ENCODE results near the gene APOO.

Gene APOO

GRCh38 chrX:23857935-23858334 is 49.8 kb downstream of the APOO start:
- no peak for DNase-seq

- no peak for DNase-seq
These were observed 50.4 kb downstream of the APOO start for GRCh38 chrX:23857363-23857762.

GRCh38 chrX:23855569-23855968 is 52.2 kb downstream of the APOO start:
- DNase-seq, result no peak

GRCh38 chrX:23854945-23855344 is 52.8 kb downstream of the APOO start:
- no peak for DNase-seq

GRCh38 chrX:23854122-23854521 is 53.6 kb downstream of the APOO start:
- DNase-seq, result no peak

- no peak for DNase-seq
These were observed 56.2 kb downstream of the APOO start for GRCh38 chrX:23851544-23851943.

GRCh38 chrX:23849241-23849640 is 58.5 kb downstream of the APOO start:
- DNase-seq, result no peak

GRCh38 chrX:23845351-23845817 is 62.4 kb downstream of the APOO start:
- no peak for DNase-seq

GRCh38 chrX:23844502-23845138 is 63.1 kb downstream of the APOO start:
- no peak for DNase-seq

- DNase-seq, result no peak
These were observed 65.8 kb downstream of the APOO start for GRCh38 chrX:23841847-23842522.

GRCh38 chrX:23840674-23841073 is 67.1 kb downstream of the APOO start:
- DNase-seq, result no peak

- DNase-seq, result no peak
These were observed 68.8 kb downstream of the APOO start for GRCh38 chrX:23838953-23839352.

GRCh38 chrX:23832721-23833120 is 75.0 kb downstream of the APOO start:
- no peak for DNase-seq

- no peak for DNase-seq
These were observed 78.9 kb downstream of the APOO start for GRCh38 chrX:23828881-23829280.

- DNase-seq, result no peak
These were observed 81.1 kb downstream of the APOO start for GRCh38 chrX:23826653-23827052.

GRCh38 chrX:23826216-23826615 is 81.5 kb downstream of the APOO start:
- DNase-seq, result no peak

- DNase-seq, result no peak
These were observed 82.1 kb downstream of the APOO start for GRCh38 chrX:23825675-23826074.

- no peak for DNase-seq
These were observed 84.9 kb downstream of the APOO start for GRCh38 chrX:23822841-23823240.

- DNase-seq, result peak; percentile 50
These were observed 85.3 kb downstream of the APOO start for GRCh38 chrX:23822397-23822796.

GRCh38 chrX:23821847-23822246 is 85.9 kb downstream of the APOO start:
- no peak for DNase-seq

GRCh38 chrX:23820235-23820782 is 87.4 kb downstream of the APOO start:
- peak; percentile 8 for DNase-seq

GRCh38 chrX:23819385-23820234 is 88.1 kb downstream of the APOO start:
- no peak for DNase-seq

GRCh38 chrX:23817979-23818336 is 89.8 kb downstream of the APOO start:
- DNase-seq, result no peak

GRCh38 chrX:23816179-23816578 is 91.6 kb downstream of the APOO start:
- no peak for DNase-seq

Data from NCI-H2107 (cell line).